Gastroesophageal sphincter (tissue), 3 donors: ENCODE results near the gene RNF111.

Experiments
- EP300 ChIP-seq: sonication (generic); formaldehyde crosslinking; IDR thresholded peaks from one replicate; pipeline ENCODE4 v1.6.1; 2017; ENCODE audit warnings: antibody characterized with exemption, mild to moderate bottlenecking
- POLR2AphosphoS5 ChIP-seq: sonication (generic); formaldehyde crosslinking; IDR thresholded peaks from one replicate; pipeline ENCODE4 v1.6.1; 2017; ENCODE audit warnings: antibody characterized with exemption
- TF ChIP-seq, protein P1 (sequence below), 4 experiments: fragments of 200-600 bp in 2 of 4; fragments of 450-650 bp in 2 of 4; sonication (generic) in 1 of 4; IDR thresholded peaks; one replicate each; pipeline ENCODE4 v1.5.1; 2017 to 2019; ENCODE audit warnings: antibody characterized with exemption in 4 of 4, mild to moderate bottlenecking in 2 of 4, moderate library complexity in 2 of 4

- TF ChIP-seq, protein P1, sequence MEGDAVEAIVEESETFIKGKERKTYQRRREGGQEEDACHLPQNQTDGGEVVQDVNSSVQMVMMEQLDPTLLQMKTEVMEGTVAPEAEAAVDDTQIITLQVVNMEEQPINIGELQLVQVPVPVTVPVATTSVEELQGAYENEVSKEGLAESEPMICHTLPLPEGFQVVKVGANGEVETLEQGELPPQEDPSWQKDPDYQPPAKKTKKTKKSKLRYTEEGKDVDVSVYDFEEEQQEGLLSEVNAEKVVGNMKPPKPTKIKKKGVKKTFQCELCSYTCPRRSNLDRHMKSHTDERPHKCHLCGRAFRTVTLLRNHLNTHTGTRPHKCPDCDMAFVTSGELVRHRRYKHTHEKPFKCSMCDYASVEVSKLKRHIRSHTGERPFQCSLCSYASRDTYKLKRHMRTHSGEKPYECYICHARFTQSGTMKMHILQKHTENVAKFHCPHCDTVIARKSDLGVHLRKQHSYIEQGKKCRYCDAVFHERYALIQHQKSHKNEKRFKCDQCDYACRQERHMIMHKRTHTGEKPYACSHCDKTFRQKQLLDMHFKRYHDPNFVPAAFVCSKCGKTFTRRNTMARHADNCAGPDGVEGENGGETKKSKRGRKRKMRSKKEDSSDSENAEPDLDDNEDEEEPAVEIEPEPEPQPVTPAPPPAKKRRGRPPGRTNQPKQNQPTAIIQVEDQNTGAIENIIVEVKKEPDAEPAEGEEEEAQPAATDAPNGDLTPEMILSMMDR (IDR thresholded peaks at IDR 0.05): no peak
- no peak for TF ChIP-seq POLR2AphosphoS5
- TF ChIP-seq EP300: no peak
These were observed 87.1 kb downstream of the RNF111 start for GRCh38 chr15:59074607-59075006.
